HUDEP-2 (cell line): ENCODE measurements around the gene AKR1E2.

ENCODE experiments used
- DNase-seq, 76 experiments: peaks; one replicate each; lab custom pipeline; 2025; ENCODE audit not compliant: unreplicated experiment in 76 of 76; lab: John Stamatoyannopoulos, UW

AKR1E2 gene

DNA sequence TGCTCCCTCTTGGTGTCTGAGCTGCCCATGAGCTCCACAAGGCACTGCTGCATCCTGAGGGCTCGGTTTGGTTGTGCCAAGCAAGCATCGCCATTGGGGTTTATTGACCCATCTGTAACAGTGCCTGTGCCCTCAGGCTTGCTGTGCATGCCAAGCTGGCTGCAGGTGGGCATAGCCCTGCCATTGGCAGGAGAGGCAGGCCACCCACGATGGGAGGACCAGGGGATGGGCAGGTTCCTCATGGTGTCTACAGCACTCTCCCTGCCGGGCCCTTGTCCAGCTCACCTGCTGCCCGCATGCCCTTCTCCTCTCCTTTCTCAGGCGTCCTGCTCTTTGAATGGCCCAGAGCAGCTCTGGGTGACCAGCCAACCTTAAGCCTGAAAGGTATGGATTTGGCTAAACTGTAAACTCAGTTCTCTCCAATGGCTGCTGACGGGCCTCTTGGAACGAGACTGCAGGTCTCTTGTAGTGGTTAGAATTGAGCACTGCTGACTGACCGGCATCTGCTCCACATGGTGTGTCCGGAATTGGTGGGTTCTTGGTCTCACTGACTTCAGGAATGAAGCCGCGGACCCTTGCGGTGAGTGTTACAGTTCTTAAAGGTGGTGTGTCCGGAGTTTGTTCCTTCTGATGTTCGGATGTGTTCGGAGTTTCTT is 17.6 kb downstream of the AKR1E2 start:
- no peak for DNase-seq

DNA sequence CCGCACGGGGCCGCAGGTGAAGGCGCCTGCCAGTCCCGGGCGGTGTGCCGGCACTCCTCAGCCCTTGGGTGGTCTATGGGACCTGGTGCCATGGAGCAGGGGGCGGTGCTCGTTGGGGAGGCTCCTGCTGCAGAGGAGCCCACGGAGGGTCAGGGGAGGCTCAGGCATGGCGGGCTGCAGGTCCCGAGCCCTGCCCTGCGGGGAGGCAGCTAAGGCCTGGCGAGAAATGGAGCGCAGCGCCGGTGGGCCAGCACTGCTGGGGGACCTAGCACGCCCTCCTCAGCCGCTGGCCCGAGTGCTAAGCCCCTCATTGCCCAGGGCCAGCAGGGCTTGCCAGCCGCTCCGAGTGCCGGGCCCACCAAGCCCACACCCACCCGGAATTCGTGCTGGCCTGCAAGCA is 18.9 kb downstream of the AKR1E2 start:
- DNase-seq: no peak

DNA sequence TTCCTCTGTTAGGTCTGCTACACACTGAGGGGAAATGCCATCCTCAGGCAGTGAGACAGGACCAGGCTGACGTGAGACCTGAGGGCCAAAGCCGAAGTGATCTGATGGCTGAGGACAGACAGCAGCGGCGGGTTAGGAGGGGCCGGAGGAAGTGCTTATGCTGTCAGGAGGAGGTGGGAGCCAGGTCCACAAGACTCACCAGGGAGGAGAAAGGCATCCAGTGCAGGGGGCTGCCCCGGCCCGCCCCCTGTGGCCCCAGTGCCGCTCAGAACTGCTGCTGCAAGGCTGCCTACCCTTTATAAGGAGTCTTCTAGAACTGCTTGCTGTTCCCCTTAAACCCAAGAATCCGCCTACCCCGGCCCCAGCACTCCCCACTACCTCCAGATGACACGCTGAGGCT is 19.8 kb downstream of the AKR1E2 start:
- DNase-seq: no peak

DNA sequence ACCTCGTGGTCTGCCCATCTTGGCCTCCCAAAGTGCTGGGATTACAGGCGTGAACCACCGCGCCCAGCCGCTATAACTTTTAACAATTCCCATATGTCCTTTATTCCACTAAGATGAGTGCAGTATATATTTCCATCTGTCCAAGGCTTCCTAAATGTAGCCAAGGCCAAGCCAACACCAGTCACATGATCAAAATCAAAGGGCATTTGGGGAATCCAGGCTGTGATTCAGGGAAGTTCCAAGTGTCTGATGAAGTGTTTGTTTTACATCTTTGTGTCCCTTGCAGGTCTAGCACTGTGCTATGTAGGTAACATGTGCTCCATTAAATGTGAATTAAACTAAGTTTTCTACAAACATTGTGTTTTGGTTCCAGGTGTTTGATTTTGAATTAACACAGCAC is 20.8 kb downstream of the AKR1E2 start:
- no peak for DNase-seq

DNA sequence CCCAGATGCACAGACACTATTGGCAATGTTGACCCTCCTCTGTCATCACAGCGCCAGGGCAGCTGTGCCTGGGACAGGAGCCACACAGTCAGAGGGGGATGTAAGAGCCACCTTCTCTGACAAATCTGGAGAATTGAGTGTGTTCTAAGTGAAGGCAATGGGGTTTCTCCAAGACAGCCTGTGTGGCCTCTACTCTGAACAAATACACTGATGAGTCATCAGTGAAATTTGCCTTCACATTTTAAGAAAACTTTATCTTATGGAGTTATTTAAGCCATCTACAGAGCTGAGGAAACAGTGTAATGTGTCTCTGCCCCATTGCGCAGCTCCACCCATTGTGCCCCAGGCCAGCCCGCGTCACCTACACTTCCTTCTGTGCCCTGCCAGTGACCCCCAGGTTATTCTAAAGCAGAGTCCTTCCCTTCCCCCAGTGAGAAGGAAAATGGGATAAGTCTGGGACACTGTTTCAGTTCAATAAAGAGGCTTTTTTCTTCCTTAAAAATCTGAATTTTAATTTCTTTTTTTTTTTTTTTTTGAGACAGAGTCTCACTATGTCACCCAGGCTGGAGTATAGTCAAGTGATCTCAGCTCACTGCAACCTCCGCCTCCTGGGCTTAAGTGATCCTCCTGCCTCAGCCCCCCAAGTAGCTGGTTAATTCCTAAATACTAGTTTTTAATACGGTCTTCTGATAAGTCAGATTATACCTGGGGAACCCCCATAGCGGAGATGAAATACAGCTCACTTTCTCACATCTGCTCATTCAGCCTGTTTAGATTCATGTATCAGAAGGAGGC is 21.8 kb downstream of the AKR1E2 start:
- DNase-seq: peak in 6 of 76 experiments; percentile 2 to 20 (median 14)

DNA sequence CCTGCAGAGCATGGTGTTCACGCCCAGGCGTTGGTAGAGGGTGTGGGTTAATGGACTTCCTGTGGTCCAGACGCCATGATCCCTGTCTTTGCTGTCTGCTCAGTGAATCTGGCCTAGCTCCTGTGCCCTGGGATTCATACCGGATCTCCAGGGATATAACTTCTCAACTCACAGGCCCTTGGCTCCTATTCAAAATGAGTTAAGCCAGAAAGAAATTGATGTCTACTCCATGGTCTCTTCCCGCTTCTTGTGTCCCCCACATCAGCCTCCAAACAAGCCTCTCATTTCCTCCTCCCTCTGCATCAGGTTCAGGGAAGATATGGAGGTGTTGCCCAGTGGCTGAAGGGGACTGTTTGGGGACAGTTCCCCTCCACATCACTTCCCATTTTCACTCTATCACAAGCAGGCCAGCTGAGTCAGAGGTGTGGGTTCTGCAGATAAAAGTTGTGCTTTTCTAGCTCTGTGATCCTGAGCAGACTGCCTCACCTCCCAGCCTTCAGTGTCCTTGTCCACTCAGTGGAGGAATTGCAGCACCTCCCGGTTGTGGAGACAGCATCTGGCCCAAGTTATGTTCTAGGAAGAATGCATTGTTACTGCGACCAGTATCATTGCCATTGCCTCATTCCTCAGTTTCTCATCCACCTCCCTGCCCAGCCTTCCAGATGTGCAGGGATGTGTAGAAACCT is 22.5 kb downstream of the AKR1E2 start:
- DNase-seq: peak in 74 of 76 experiments; percentile 20 to 85 (median 60)

DNA sequence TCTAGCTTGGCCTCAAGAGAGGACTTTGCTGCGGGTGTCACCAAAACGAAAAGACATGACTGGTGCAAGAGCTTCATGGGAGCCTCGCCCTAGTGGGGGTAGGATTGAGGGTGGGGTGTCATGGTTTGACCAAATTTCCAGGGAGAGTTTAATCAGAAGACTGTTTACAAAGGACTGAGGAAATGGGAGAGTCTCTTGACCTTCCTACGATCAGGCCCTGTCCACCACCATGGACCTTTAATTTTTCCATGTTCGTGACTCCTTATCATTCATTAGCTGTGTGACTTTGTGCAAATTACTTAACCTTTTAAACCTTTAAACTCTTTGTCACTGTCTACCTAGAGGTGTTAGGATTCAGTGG is 23.0 kb downstream of the AKR1E2 start:
- peak in 6 of 76 experiments; percentile 37 to 54 (median 48) for DNase-seq

DNA sequence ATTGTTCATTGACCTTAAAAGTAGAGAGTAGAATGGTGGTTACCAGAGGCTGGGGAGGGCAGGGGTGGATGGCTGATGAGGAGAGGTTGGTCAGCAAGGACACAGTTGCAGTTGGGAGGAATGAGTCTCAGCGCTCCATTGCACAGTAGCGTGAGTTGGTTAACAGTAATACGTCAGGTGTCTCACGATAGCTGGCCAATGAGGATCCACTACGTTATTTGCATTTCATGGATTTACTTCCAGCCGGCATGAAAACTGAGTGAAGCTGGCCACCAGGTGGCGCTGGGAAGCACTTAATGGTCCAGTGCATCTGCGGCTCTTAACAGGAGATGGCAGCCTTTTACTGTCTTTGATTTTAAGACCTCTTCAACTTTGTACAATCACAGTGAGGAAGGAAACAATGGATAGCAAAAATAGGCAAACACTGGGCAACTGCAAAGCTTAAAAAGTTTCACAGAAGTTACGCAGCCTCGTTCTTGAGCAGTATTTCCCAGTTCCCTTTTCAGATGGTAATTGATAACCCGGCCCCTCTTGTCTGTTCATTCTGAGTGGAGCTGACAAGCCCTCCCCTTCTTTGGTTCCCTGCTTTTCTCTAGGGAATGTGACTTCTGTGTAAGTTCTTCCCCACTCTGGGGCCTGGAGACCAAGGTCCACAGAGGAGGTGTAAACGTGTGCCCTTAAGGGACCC is 23.7 kb downstream of the AKR1E2 start:
- peak in 73 of 76 experiments; percentile 42 to 94 (median 82) for DNase-seq

DNA sequence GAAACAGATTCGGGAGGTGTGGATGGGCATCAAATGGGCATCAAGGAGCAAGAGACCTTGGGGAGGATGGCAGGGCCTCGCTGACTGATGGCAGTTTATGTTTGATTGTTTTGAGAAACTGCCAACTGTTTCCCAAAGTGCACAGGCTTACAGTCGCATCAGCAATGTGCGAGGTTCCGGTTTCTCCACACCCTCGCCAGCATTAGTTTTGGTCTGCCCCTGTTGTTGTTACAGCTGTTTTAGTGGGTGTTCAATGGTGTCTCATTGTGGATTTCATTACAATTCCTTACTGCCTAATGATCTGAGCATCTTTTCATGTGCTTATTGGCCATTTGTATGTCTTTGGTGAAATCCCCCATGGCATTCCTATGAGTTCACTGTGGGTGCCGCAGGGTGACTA is 24.4 kb downstream of the AKR1E2 start:
- DNase-seq: no peak

DNA sequence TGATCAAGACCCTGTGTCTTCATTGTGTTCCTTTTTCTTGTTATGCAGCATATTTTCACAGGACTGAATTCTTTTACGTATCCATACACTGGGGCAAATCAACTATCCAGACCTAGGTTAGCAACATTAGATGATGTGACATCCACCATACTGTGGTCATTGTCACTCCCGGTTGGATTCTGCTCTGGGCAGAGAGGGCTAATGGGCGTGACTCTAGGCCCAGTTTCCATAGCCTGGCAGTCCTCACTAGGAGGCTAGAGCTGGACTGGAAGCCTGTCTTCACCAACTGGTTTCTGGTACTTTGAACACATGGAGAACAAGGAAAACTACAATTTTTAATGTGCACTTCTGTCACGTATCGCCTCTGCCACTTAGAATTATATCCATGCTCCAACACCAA is 25.2 kb downstream of the AKR1E2 start:
- no peak for DNase-seq

DNA sequence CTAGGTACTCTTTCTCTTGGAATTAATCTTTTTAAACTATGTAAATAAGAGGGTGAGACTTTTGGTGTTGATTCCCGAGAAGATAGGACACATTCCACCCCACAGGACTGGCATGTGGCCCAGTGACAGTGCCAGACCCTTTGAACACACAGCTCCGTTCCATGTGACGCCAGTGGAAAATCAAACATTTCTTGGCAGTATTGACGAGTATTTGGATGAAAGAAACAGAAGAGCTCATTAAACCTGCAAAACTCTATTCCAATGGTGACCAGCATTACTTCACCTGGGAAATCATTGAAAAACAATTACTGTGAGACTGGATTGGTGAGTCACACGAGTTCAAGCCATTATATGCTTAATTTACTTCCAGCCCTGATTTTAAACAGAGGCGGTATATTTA is 25.8 kb downstream of the AKR1E2 start:
- DNase-seq: no peak

DNA sequence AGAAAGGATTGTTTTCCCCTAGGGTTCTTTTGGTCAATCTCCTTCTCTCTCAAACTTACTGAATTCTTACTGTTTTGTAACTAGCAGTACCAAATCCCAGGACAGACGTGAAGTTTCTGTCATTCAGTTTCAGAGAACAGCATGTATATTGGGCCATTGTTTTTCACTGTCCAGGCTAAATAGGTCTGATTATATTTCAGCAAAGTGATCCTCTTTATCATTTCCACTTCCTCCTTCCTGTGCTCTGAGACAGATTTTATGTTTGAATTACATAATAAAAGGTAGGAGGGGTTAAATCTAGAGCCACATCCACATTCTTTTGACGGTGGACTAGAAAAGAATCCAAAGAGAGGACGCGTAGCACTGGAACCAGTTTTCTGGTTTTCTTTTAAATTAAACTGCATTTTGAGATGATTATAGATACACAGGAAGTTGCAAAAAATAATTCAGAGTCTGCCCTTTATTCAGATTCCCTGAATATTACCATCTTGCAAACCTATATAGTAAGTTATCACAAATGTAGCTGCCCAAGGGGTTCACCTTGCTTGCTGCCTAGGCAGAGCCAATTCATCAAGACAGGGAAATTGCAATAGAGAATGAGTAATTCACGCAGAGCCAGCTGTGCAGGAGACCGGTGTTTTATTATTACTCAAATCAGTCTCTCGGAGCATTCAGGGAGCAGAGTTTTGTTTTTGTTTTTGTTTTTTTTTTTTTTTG is 40.1 kb downstream of the AKR1E2 start:
- DNase-seq: no peak

DNA sequence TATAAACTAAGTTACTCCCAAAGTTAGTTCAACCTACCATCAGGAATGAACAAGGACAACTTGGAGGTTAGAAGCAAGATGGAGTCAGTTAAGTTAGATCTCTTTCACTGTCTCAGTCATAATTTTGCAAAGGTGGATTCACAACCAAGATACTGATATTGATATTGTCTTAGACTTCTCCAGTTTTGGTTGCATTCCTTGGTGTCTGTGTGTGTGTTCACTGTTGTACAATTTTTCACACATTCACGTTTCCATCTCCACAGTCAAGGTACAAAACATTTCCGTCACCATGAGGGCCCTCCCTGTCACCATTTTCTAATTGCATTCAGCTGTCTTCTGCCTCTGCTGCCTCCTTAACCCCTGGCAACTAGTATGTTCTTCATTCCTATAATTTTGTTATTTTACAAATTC is 41.1 kb downstream of the AKR1E2 start:
- peak in 1 of 76 experiments; percentile 41 for DNase-seq

DNA sequence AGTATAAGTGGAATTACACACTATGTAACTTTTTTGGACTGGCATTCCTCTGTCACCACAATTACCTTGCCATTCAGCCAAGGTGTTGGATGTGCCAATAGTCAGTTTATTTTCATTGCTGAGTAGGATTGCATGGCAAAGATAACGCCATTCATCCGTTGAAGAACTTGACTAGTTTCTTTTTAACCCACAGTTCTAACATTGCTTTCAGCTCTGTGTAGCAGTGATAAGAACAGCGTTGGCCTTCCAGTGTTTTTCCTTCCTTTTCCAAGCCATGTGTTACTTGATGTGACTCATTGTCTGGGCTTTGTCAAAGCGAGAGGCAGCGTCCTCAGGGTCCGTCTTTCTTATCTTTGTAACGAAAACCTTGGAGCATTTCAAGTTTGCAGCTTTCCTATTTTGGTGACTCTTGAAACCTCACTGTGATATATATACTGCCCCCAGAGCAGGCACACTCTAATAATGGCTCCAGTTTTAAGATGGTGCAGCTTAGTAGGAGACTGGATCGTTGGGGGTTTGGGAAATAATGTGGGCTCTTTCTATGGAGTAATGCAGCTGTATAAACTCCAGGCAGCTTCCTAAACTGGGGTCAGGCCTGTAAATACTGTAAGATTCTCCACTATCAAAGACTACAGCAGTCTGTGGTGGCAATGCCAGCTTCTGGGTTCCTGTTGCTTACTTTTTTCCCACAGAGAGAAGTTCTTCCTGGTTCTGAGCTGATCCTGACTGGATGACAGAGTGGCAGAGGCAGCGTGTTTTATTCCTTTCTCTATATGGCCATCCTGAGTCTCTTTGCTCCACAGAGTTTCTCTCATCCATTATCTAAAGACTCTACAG is 41.7 kb downstream of the AKR1E2 start:
- peak in 66 of 76 experiments; percentile 9 to 89 (median 52) for DNase-seq

DNA sequence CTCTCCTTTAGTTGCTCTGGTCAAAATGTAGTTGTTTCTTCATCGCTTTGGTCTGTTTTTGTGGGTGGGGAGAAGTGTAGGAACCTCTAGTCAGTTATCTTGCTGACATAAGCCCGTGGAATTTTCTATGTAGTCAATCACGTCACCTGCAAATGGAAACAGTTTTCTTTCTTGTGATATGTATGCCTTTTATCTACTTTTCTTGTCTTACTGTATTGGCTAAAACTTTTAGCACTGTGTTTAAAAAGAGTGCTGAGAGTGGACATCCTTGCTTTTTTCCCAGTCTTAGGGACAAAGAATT is 42.3 kb downstream of the AKR1E2 start:
- DNase-seq: peak in 2 of 76 experiments; percentile 6 to 36

DNA sequence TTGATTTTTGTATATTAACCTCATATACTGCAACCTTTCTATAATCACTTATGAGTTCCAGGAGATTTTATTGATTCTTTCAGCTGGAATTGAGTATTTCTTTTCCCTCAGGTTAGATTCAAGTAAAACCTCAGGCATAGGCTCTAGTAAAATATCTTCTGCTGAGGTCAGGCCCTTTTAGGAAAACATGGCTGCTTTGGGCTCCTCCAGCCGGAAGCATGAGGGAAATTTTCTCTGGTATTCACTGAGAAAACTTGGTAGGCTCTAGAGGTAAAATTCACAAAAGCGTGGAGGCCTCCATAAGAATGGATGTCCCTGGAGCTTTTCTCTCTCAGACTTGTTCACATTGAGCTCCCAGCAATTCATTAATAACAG is 56.7 kb downstream of the AKR1E2 start:
- DNase-seq: no peak

DNA sequence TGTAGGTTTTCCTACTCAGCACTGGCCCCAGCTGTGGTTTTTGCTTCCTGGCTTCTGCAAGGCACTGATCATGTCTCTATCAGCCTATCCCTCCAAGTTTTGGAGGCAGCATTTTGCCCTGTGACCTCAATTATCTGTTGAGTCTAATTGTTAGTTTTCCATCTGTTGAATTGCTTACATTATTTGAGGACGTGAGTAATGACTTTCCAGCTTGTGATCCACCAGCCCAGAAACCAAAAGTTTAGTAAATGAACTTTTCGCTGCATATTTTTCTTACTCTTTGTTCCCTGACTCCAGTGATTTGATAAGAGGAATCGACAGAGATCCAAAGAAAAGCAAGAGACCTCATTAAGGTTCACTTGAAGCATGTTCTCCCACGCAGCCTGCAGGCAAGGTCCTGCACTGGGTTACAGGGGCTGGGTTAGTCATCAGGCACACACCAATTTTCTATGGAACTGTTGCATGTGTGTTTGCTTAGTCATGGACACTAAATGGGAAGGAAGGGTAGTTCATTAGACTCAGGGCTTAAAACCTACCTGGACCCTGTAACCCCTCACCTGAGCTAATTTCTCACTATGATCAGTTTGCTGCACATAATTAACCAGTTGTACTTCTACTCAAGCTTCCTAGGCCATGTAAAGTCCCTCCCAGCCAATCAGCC is 57.2 kb downstream of the AKR1E2 start:
- peak in 1 of 76 experiments; percentile 3 for DNase-seq

DNA sequence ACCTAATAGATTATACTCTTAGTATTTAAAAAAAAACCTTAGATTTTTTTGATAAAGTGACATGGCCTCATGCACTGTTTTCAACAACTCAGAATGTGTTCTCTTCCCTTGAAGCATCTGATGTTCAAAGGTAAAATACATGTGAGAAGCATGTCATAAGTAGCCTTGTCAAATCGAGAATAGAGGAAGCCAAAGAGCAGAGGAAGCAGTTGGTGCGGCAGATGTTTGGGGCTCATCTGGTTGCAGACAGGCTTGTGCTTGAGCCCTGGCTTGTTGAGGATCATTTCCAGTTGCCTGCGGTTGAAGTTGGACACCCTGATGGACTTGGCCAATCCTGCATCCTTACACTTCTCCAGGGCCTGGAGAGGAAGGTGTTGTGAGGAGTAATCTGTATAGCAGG is 59.2 kb downstream of the AKR1E2 start:
- DNase-seq: no peak

DNA sequence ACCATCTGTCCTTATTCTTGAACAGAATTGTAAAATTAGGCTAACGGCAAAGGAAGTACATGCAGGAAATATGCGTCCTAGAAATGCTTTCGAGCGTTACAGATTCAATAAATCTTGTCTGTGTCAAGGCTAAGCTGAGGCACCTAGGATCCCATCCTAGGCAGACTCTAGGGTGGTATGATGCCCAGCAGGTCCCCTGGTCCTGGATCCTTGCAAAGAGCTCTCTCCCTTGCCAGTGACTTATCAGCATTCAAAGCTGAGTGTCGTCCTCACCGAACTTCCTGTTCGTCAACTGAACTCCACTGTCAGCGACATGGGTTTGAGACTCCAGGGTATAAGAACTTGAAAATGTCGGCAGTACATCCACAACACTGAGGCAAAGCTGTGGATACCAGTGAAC is 61.5 kb downstream of the AKR1E2 start:
- no peak for DNase-seq
